Small intestine (tissue), 7 donors: Measurements from ENCODE around the gene SLC37A3. TPM values are rescaled to one million over a fixed set of nuclear protein-coding genes. Genes with fewer than 3 reads are reported as not detected.
A peak's percentile ranks its signal among the peaks of the same experiment; 100 is the strongest.
"Not testable (repeated sequence)": the region's sequence is repeated elsewhere in the genome, so short reads cannot be mapped to it uniquely, and the experiment has no call there.

Experiments
- DNase-seq, 2 donors: peaks; one replicate each; pipeline versions ENCODE4 v3.0.0 to v3.0.0-alpha.2; 2013
- FAIRE-seq: peaks from 2 replicates; lab custom pipeline; 2012; peaks lifted over from hg19 to GRCh38; lab: Jason Lieb, UNC
- H3K27ac ChIP-seq, 3 donors: one replicate each; pipeline ENCODE4 v1.5.1; 2013; ENCODE audit warnings: low read length in 2 of 3, mild to moderate bottlenecking in 2 of 3, control low read depth in 1 of 3, inconsistent platforms in 1 of 3, low read depth in 1 of 3, moderate library complexity in 1 of 3
- H3K27me3 ChIP-seq, 3 donors: one replicate each; pipeline ENCODE4 v1.6.1; 2013; ENCODE audit warnings: low read length in 3 of 3, inconsistent platforms in 1 of 3; ENCODE audit not compliant: control insufficient read depth in 3 of 3, insufficient read depth in 3 of 3
- H3K36me3 ChIP-seq, 3 donors: one replicate each; pipeline ENCODE4 v1.6.1; 2013; ENCODE audit warnings: low read length in 3 of 3, inconsistent platforms in 1 of 3, low read depth in 1 of 3, mild to moderate bottlenecking in 1 of 3, moderate library complexity in 1 of 3; ENCODE audit not compliant: control insufficient read depth in 3 of 3, insufficient read depth in 2 of 3
- H3K4me1 ChIP-seq, 3 donors: one replicate each; pipeline ENCODE4 v1.6.1; 2013; ENCODE audit warnings: low read length in 2 of 3, inconsistent platforms in 1 of 3, low read depth in 1 of 3, mild to moderate bottlenecking in 1 of 3, moderate library complexity in 1 of 3; ENCODE audit not compliant: control insufficient read depth in 3 of 3, insufficient read depth in 2 of 3
- H3K4me3 ChIP-seq, 3 donors: one replicate each; pipeline ENCODE4 v1.5.1; 2013; ENCODE audit warnings: low read length in 3 of 3, control low read depth in 1 of 3, inconsistent platforms in 1 of 3, low read depth in 1 of 3, mild to moderate bottlenecking in 1 of 3, moderate library complexity in 1 of 3
- H3K9me3 ChIP-seq, 2 donors: one replicate each; pipeline ENCODE4 v1.6.1; 2013; ENCODE audit warnings: low read depth in 1 of 2, low read length in 1 of 2; ENCODE audit not compliant: control insufficient read depth in 2 of 2, insufficient read depth in 1 of 2
- WGBS, 3 donors: extraction: QIAGEN DNeasy Blood & Tissue Kit; methylation state at CpG; one replicate each; pipeline ENCODE4 v1.1.7; 2013; 5-methylcytosine and 5-hydroxymethylcytosine counted together
- polyA plus RNA-seq, 4 donors: library from polyadenylated mRNA; stranded (reverse) in 3 of 4; unstranded in 1 of 4; fragments of 200-250 nt in 3 of 4; fragments of 120-200 nt in 1 of 4; gene quantifications; one replicate each; pipeline versions ENCODE4 v1.2.1 to v1.2.3, GENCODE V29; 2013
- donor health status: healthy with polysubstance abuse.
- donor health status: control.
- donor health status: control.
- donor health status: Bipolar disorder and iron deficiency.
- donor health status: healthy.

SLC37A3 gene
- polyA plus RNA-seq, 4 donors: 14.1 to 31.9 (median 17.8) TPM

- Histone ChIP-seq H3K27ac (no peak overlapping the region), H3K9me3 (no peaks in the 10 kb centered on the region), H3K27me3 (no peaks in the 10 kb centered on the region), H3K4me1 (no peaks in the 10 kb centered on the region), H3K36me3 (peaks cover 3 to 22% (median 7%) of the 10 kb centered on the region in 3 donors), H3K4me3 (no peak overlapping the region)
- FAIRE-seq (no peak), DNase-seq (no peak)
- 83 to 93% (median 91%) methylated on average over 3 of the region's 3 CpGs for WGBS, 3 donors
These were observed 67.7 kb downstream of the SLC37A3 start for GRCh38 chr7:140330595-140330994.

GRCh38 chr7:140330128-140330527, 68.2 kb downstream of the SLC37A3 start:
- FAIRE-seq: no peak
- peaks cover 3 to 21% (median 7%) of the 10 kb centered on the region in 3 donors for H3K36me3 ChIP-seq
- H3K9me3 ChIP-seq: no peaks in the 10 kb centered on the region
- H3K4me3 ChIP-seq: no peak overlapping the region
- no peaks in the 10 kb centered on the region for H3K4me1 ChIP-seq
- no peaks in the 10 kb centered on the region for H3K27me3 ChIP-seq
- WGBS, 3 donors: 91 to 95% (median 91%) methylated on average over 13 of the region's 13 CpGs
- no peak for DNase-seq
- H3K27ac ChIP-seq: no peak overlapping the region

- peaks cover 0 to 7% (median 0%) of the 10 kb centered on the region in 3 donors for H3K36me3 ChIP-seq
- H3K27ac ChIP-seq: no peak overlapping the region
- H3K27me3 ChIP-seq: no peaks in the 10 kb centered on the region
- no peak overlapping the region for H3K4me3 ChIP-seq
- DNase-seq (peak; percentile 70 to 84), FAIRE-seq (no peak)
- whole genome bisulfite sequencing, 3 donors: 33 to 70% (median 36%) methylated on average over 7 of the region's 7 CpGs
- no peaks in the 10 kb centered on the region for H3K9me3 ChIP-seq
- no peaks in the 10 kb centered on the region for H3K4me1 ChIP-seq
These were observed 71.1 kb downstream of the SLC37A3 start for GRCh38 chr7:140327261-140327661.

GRCh38 chr7:140326116-140326928, 72.0 kb downstream of the SLC37A3 start:
- no peak for FAIRE-seq
- WGBS, 3 donors: 20 to 33% (median 28%) methylated on average over 16 of the region's 16 CpGs
- Histone ChIP-seq H3K9me3 (no peaks in the 10 kb centered on the region), H3K27ac (peak overlapping the region; percentile 23 to 62 (median 28)), H3K4me1 (no peaks in the 10 kb centered on the region), H3K36me3 (peaks cover 0 to 3% (median 0%) of the 10 kb centered on the region in 3 donors), H3K27me3 (no peaks in the 10 kb centered on the region), H3K4me3 (no peak overlapping the region)
- DNase-seq: peak; percentile 83 to 86

- 83 to 88% (median 84%) methylated on average over 8 of the region's 8 CpGs for WGBS, 3 donors
- no peaks in the 10 kb centered on the region for H3K27me3 ChIP-seq
- FAIRE-seq (no peak), DNase-seq (no peak)
- no peak overlapping the region for H3K4me3 ChIP-seq
- no peak overlapping the region for H3K27ac ChIP-seq
- peaks cover 0 to 3% (median 0%) of the 10 kb centered on the region in 3 donors for H3K36me3 ChIP-seq
- H3K4me1 ChIP-seq: no peaks in the 10 kb centered on the region
- H3K9me3 ChIP-seq: no peaks in the 10 kb centered on the region
These were observed 72.7 kb downstream of the SLC37A3 start for GRCh38 chr7:140325600-140325999.

GRCh38 chr7:140324714-140325113, 73.6 kb downstream of the SLC37A3 start:
- no peaks in the 10 kb centered on the region for H3K9me3 ChIP-seq
- FAIRE-seq (no peak), DNase-seq (no peak)
- no peaks in the 10 kb centered on the region for H3K27me3 ChIP-seq
- no peak overlapping the region for H3K4me3 ChIP-seq
- H3K27ac ChIP-seq: no peak overlapping the region
- no peaks in the 10 kb centered on the region for H3K36me3 ChIP-seq
- H3K4me1 ChIP-seq: no peaks in the 10 kb centered on the region
- WGBS, 3 donors: 90 to 98% (median 93%) methylated on average over 2 of the region's 2 CpGs

- H3K4me1 ChIP-seq: no peaks in the 10 kb centered on the region
- FAIRE-seq (no peak), DNase-seq (no peak)
- no peak overlapping the region for H3K4me3 ChIP-seq
- 32 to 57% (median 33%) methylated on average over 6 of the region's 6 CpGs for WGBS, 3 donors
- no peaks in the 10 kb centered on the region for H3K27me3 ChIP-seq
- no peak overlapping the region for H3K27ac ChIP-seq
- no peaks in the 10 kb centered on the region for H3K9me3 ChIP-seq
- H3K36me3 ChIP-seq: no peaks in the 10 kb centered on the region
These were observed 75.6 kb downstream of the SLC37A3 start for GRCh38 chr7:140322759-140323158.

- H3K36me3 ChIP-seq, FAIRE-seq, H3K27me3 ChIP-seq, H3K9me3 ChIP-seq, DNase-seq, H3K27ac ChIP-seq, H3K4me3 ChIP-seq: not testable (repeated sequence)
- 77 to 83% (median 78%) methylated on average over 4 of the region's 4 CpGs for WGBS, 3 donors
- peaks cover 0 to 11% (median 5%) of the 10 kb centered on the region in 3 donors for H3K4me1 ChIP-seq
These were observed 78.3 kb downstream of the SLC37A3 start for GRCh38 chr7:140320078-140320477.
